ENCODE data around the gene CPHXL2.

The CPHXL2 gene

GRCh38 chr16:75615619-75616018 is 61.2 kb downstream of the CPHXL2 start (continued):
- TF ChIP-seq ZNF404 (tag by site-specific recombination; IDR thresholded peaks at IDR 0.05) (no peak), MYNN (tag by site-specific recombination; IDR thresholded peaks at IDR 0.05; ENCODE audit: borderline replicate concordance) (no peak), PBX3 (CRISPR knock-in tag; IDR thresholded peaks at IDR 0.05) (no peak)

GRCh38 chr16:75614066-75614897 is 62.5 kb downstream of the CPHXL2 start:
- H3K9me3 ChIP-seq (ENCODE audit: control insufficient read depth, insufficient read depth, low read depth, low read length), result no peaks in the 10 kb centered on the region
- no peaks in the 10 kb centered on the region for H3K4me1 ChIP-seq (ENCODE audit: control insufficient read depth, insufficient read depth, low read length)
- H3K36me3 ChIP-seq (ENCODE audit: control insufficient read depth in 2 of 2, insufficient read depth in 1 of 2, low read length in 2 of 2), result peaks cover 41 to 97% of the 10 kb centered on the region in 2 experiments
- TF ChIP-seq PRDM10 (tag by site-specific recombination; IDR thresholded peaks at IDR 0.05), result 0 out of 2 replicates have a peak, but pooled peaks have one; percentile 13
- no peak for TF ChIP-seq ZBTB17 (tag by site-specific recombination; IDR thresholded peaks at IDR 0.05)
- no peak overlapping the region for H3K4me3 ChIP-seq (ENCODE audit: low read depth, low read length)
- no peak overlapping the region for H3K27ac ChIP-seq (ENCODE audit: extremely low read depth, low read depth, low read length)
- CTCF ChIA-PET, result interaction anchor here (0.6 to 1.9 kb wide), 2 partner anchors 149 to 382 kb away, joined by 3 to 4 read pairs; partner anchors contain the start of gene TMEM170A
- POLR2A ChIA-PET, result no interaction called here
